Measurements from ENCODE around the gene BRICD5. TPM values are rescaled to one million over a fixed set of nuclear protein-coding genes. Genes with fewer than 3 reads are reported as not detected.

BRICD5 gene
- total RNA-seq, 1 donor from 2014 or later, result 5.2 TPM

- DNase-seq (ENCODE audit: low spot score), result no peak
- H3K36me3 Mint-ChIP-seq, result no peaks in the 10 kb centered on the region
- H3K9me3 ChIP-seq (ENCODE audit: low read depth), result no peaks in the 10 kb centered on the region
Measured at GRCh38 chr16:2200313-2200712, 10.3 kb downstream of the BRICD5 start.

GRCh38 chr16:2199621-2200139 is 11.0 kb downstream of the BRICD5 start:
- no peak overlapping the region for H2AFZ ChIP-seq (replicated peaks)
- no peak overlapping the region for H3K9ac ChIP-seq
- H4K20me1 ChIP-seq (ENCODE audit: low read depth), result peaks cover 12% of the 10 kb centered on the region
- peaks cover 27% of the 10 kb centered on the region for H3F3A ChIP-seq (ENCODE audit: low read depth)
- DNase-seq (ENCODE audit: low spot score), result no peak
- no peaks in the 10 kb centered on the region for H3K9me3 Mint-ChIP-seq
- no peak overlapping the region for H3K27ac Mint-ChIP-seq
- H3K4me3 Mint-ChIP-seq, result no peak overlapping the region
- H3K36me3 ChIP-seq, result no peaks in the 10 kb centered on the region
- H3K9me3 ChIP-seq (ENCODE audit: low read depth), result no peaks in the 10 kb centered on the region
- no peak overlapping the region for H3K27ac ChIP-seq
- H3K4me1 Mint-ChIP-seq, result peaks cover 9% of the 10 kb centered on the region
- H3K27me3 ChIP-seq, result peaks cover 60% of the 10 kb centered on the region
- peaks cover 14% of the 10 kb centered on the region for H3K4me1 ChIP-seq
- H3K79me2 ChIP-seq (ENCODE audit: low read depth), result no peaks in the 10 kb centered on the region
- H3K4me3 ChIP-seq, result no peak overlapping the region
- H3K27me3 Mint-ChIP-seq (ENCODE audit: insufficient read depth, low read depth), result peaks cover 22% of the 10 kb centered on the region
- no peak for TF ChIP-seq CTCF (IDR thresholded peaks at IDR 0.05)
- TF ChIP-seq EZH2phosphoT487 (IDR thresholded peaks at IDR 0.05), result no peak
- no peak for TF ChIP-seq EZH2 (IDR thresholded peaks at IDR 0.05)
- H3K4me2 ChIP-seq, result no peak overlapping the region
- no peaks in the 10 kb centered on the region for H3K36me3 Mint-ChIP-seq

More at GRCh38 chr16:2200313-2200712, 10.3 kb downstream of the BRICD5 start:
- Mint-ChIP-seq H3K9me3 (no peaks in the 10 kb centered on the region), H3K27me3 (ENCODE audit: insufficient read depth, low read depth) (peaks cover 20% of the 10 kb centered on the region), H3K4me1 (peaks cover 5% of the 10 kb centered on the region), H3K4me3 (no peak overlapping the region), H3K27ac (no peak overlapping the region)
- H3K4me3 ChIP-seq, result no peak overlapping the region
- peaks cover 9% of the 10 kb centered on the region for H3K4me1 ChIP-seq
- H3K79me2 ChIP-seq (ENCODE audit: low read depth), result no peaks in the 10 kb centered on the region
- peaks cover 6% of the 10 kb centered on the region for H4K20me1 ChIP-seq (ENCODE audit: low read depth)
- H3K27ac ChIP-seq, result no peak overlapping the region
- H2AFZ ChIP-seq (replicated peaks), result no peak overlapping the region
- TF ChIP-seq CTCF (IDR thresholded peaks at IDR 0.05), result no peak
- H3K4me2 ChIP-seq, result no peak overlapping the region
- H3K36me3 ChIP-seq, result no peaks in the 10 kb centered on the region
- H3K27me3 ChIP-seq, result peaks cover 54% of the 10 kb centered on the region
- no peak overlapping the region for H3K9ac ChIP-seq
- H3F3A ChIP-seq (ENCODE audit: low read depth), result peaks cover 29% of the 10 kb centered on the region

- H3K4me2 ChIP-seq, result no peak overlapping the region
- no peak overlapping the region for H3K27ac ChIP-seq
- no peak overlapping the region for H2AFZ ChIP-seq (replicated peaks)
- H3K9ac ChIP-seq, result no peak overlapping the region
- H3K36me3 ChIP-seq, result no peaks in the 10 kb centered on the region
- peaks cover 17% of the 10 kb centered on the region for H3K27me3 Mint-ChIP-seq (ENCODE audit: insufficient read depth, low read depth)
- no peaks in the 10 kb centered on the region for H3K36me3 Mint-ChIP-seq
- H3K4me1 ChIP-seq, result peaks cover 14% of the 10 kb centered on the region
- no peaks in the 10 kb centered on the region for H3K79me2 ChIP-seq (ENCODE audit: low read depth)
- H3K9me3 ChIP-seq (ENCODE audit: low read depth), result no peaks in the 10 kb centered on the region
- peaks cover 63% of the 10 kb centered on the region for H3K27me3 ChIP-seq
- TF ChIP-seq EZH2phosphoT487 (IDR thresholded peaks at IDR 0.05) (no peak), EZH2 (IDR thresholded peaks at IDR 0.05) (no peak)
- H4K20me1 ChIP-seq (ENCODE audit: low read depth), result peaks cover 17% of the 10 kb centered on the region
- no peak for DNase-seq (ENCODE audit: low spot score)
- H3K4me3 ChIP-seq, result no peak overlapping the region
- H3F3A ChIP-seq (ENCODE audit: low read depth), result peaks cover 26% of the 10 kb centered on the region
- H3K27ac Mint-ChIP-seq, result no peak overlapping the region
- no peaks in the 10 kb centered on the region for H3K9me3 Mint-ChIP-seq
- H3K4me3 Mint-ChIP-seq, result no peak overlapping the region
- peaks cover 8% of the 10 kb centered on the region for H3K4me1 Mint-ChIP-seq
Measured at GRCh38 chr16:2199095-2199494, 11.6 kb downstream of the BRICD5 start.

- Mint-ChIP-seq H3K27ac (no peak overlapping the region), H3K9me3 (no peaks in the 10 kb centered on the region), H3K4me1 (peaks cover 8% of the 10 kb centered on the region), H3K36me3 (no peaks in the 10 kb centered on the region), H3K27me3 (ENCODE audit: insufficient read depth, low read depth) (peaks cover 17% of the 10 kb centered on the region), H3K4me3 (peak overlapping the region; percentile 81)
- Histone ChIP-seq H3K27ac (no peak overlapping the region), H3F3A (ENCODE audit: low read depth) (peaks cover 26% of the 10 kb centered on the region), H3K4me1 (peaks cover 14% of the 10 kb centered on the region), H3K9me3 (ENCODE audit: low read depth) (no peaks in the 10 kb centered on the region), H4K20me1 (ENCODE audit: low read depth) (peaks cover 17% of the 10 kb centered on the region), H2AFZ (replicated peaks) (no peak overlapping the region), H3K4me3 (no peak overlapping the region), H3K4me2 (no peak overlapping the region), H3K9ac (no peak overlapping the region), H3K27me3 (peaks cover 63% of the 10 kb centered on the region), H3K79me2 (ENCODE audit: low read depth) (no peaks in the 10 kb centered on the region), H3K36me3 (no peaks in the 10 kb centered on the region)
- TF ChIP-seq EZH2phosphoT487 (IDR thresholded peaks at IDR 0.05) (no peak), EZH2 (IDR thresholded peaks at IDR 0.05) (no peak), CTCF (IDR thresholded peaks at IDR 0.05) (no peak)
- no peak for DNase-seq (ENCODE audit: low spot score)
Measured at GRCh38 chr16:2198283-2198682, 12.4 kb downstream of the BRICD5 start.
